Fibroblast of skin of back (primary cell): ENCODE measurements around the gene GLCE.

Source experiments
- DNase-seq: peaks from one replicate; pipeline ENCODE4 v3.0.0-alpha.2; 2013

Gene GLCE

DNA sequence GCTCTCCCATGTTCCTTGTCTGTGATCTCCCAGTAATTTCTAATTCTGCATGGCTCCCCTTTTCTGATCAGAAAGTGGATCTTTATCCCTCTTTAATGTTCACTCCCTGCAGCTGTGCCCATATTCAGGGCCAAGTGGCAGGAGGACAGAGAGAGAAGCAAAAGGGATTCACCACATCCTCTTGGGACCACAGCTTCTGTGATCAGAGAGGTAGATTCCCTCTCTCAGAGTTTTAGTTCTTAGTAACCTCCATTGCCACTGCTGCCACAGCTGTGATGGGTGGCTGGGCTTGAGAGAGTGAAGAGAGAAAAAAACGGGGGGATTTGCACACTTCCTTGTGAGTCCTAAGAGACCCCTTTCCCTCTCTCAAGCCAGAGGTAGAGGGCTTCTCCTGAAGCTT is 49.2 kb downstream of the GLCE start:
- DNase-seq: no peak

DNA sequence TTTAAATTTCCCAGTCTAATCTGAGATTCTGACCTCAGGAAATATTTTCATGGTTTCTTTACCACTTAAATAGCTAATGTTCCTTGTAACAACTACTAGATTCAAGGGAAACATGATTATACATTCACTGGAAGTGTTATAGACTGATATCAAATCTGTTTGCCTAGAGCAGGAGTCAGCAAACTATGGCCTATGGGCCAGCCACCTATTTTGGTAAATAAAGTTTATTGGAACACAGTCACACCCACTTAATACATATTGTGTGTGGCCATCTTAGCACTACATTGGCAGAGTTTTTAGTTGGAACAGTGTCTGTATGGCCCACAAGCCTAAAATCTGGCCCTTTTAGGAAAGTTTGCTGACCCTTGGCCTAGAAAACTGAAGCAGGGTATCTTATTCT is 50.1 kb downstream of the GLCE start:
- DNase-seq: no peak

DNA sequence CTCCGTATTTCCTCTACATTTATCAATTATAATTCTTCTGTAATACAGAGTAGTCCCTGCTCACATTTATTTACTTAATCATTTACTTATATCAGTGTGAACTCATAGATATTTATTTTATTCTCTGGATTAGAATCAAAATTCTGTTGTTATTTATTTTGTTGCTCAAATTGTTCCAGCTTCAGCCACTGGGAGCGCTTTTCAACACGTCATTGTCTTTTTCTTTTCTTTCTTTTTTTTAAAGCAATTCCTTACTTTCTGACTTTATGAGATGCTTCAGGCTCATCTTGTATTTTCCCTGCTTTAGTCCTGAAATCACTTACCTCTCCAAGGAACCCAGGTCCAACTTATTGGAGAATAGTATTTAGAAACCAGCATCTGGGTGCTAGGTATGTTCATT is 53.4 kb downstream of the GLCE start:
- no peak for DNase-seq

DNA sequence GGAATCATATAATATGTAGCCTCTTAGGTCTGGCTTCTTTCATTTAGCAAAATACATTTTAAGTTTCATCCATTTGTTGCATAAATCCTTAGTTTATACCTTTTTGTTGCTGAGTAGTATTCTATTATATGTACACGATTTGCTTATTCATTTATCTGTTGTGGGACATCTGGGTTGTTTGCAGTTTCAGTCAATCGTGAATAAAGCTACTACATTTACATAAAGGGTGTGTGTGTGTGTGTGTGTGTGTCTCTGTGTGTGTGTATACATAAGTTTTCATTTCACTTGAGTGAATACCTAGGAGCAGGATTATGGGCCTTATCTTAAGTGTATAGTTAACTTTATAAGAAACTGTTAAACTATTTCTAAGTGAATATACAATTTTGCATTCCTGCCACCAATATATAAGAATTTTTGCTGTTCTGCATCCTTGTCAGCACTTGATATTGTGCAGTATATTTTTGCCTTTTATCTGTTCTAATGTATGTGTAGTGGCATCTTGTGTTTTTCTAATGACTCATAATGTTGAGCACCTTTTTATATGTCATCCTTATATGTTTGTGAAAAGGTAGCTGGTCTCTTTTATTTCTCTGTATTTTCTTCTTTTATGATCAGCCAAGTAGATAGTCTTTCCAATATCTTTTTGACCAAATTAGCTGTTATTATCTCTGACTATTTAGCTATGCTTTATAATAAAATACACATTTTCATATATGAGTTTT is 55.0 kb downstream of the GLCE start:
- no peak for DNase-seq

DNA sequence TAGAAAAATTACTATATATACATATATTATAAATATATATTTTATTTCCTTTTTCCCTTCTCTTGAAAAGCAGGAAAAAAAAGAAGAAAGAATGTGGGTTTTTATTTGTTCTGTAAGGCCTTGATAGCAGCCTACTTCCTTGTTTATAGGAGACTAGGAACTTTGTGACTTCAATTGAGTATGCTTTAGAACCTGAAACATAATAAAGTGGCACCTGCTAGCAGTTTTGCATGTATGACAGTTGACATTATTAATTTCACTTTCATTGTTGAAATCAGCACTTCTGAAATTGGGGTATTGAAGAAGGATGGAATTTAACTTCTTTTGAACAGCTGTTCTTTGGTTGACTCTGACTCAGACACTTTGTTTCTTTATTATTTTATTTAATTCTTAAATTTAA is 56.9 kb downstream of the GLCE start:
- no peak for DNase-seq

DNA sequence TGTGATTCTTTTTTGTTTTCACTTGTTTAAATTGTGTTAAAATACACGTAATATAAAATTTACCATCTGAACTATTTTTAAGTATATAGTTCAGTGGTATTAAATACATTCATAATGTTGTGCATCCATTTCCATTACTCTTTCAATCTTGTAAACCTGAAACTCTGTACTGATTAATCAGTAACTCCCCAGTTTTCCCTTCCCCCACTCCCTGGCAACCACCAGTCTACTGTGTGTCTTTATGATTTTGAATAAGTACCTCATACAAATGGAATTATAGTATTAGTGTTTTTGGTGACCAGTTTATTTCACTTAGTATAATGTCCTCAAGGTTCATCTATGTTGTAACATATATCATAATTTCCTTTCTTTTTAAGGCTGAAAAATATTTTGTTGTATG is 59.3 kb downstream of the GLCE start:
- no peak for DNase-seq

DNA sequence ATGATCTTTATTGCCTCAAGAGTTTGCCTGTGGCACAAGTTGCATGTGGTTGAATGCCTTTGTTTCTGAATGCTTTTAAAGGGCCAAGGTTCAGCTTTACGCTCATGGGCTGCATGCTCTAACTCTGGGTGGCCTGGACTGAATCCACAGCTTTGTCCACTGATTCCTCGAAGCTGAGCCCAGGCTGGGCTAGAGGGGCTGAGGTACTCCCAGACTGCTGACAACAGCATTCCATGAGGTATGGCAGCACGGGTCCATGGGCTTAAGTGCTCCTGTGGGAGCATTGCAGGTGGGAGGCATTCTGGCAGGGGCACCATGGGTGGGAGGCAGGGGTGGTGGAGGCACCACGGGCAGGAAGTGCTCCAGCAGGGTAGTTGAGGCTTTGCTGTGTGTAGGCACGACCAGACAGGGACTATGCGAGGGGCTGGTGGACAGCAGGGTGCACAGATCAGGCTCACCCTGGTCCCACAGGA is 61.6 kb downstream of the GLCE start:
- no peak for DNase-seq

DNA sequence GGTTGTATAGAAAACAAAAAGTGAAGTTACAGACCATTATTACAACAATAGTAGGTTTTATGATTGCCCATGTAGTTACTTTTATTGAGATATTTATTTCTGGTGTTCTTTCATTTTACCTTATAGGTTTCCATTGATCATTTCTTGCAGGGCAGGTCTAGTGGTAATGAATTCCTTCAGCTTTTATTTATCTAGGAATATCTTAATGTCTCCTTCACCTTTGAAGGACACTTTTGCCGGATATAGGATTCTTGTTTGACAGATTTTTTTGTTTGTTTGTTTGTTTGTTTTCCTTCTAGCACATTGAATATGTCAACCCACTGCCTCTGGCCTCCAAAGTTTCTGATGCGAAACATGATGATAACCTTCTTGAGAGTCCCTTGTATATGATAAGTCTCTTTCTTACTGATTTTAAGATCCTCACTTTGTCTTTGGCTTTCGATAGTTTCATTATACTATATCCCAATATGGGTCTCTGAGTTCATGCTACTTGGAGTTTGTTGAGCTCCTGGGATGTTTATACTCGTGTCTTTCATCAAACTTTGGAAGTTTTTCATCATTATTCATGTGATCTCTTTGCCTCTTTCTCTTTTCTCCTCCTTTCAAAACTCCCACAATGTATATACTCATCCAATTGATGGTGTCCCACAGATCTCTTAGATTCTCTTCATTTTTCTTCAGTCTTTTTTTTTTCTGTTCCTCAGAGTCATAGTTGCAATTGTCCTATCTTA is 62.8 kb downstream of the GLCE start:
- no peak for DNase-seq

DNA sequence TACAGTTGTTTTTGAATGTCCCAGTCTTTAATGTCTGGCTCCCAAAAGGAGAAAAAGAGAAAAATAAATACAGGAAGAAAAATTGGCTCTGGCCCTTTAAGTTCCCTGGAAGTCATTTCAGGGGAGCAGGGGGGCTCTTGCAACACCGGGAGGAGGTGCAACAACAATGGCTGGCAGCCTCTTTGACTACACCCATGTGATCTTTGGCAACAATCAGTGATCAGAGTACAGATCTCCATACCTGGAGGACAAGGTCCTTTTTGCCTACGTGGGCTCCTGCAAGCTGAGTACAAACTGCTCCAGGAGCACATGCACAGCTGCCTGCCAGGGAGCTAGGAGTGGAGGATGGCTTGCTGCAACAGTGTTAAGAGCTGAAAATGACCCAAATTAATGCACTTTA is 63.9 kb downstream of the GLCE start:
- DNase-seq: no peak

DNA sequence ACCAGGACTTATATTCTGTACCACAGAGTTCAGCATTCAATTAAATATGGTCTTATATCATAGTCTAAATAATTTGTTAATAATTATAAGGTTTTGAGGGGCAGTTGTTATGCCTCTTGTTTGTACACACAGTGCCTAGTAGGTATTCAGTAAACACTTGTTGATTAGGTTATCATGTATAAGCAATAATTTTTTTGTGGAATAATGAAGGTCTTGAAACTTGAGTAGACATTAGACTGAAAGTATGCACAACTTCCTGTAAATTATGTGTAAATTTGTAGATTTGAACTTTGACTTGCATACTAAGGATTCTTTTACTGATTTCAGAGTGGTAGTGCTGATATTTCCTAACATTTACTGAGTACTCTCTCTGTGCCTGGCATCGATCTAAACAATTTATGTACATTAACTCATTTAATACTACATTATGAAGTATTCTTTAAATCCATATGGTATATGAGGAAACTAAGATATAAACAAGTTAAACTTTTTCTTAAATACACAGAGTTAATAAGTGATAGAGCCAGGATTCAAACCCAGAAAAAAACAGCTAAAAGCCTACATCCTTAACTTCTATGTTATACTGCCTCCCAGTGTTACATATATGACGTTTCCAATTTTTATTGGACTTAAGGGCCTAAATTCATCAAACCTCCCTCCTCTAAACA is 65.1 kb downstream of the GLCE start:
- peak; percentile 29 for DNase-seq

DNA sequence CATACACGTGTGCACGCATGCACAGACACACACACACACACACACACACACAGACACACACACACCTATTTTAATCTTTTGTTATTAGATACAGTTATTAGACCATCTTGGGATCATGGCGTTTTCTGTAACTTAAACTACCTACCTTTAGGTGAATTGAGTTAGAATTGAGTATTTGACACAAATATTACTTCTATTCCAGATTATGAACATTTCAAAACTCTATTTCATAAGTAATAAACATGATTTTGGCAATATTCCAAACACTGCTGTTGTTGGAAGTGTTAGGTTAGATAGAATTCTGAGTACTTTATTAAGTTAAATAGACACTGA is 65.6 kb downstream of the GLCE start:
- no peak for DNase-seq

DNA sequence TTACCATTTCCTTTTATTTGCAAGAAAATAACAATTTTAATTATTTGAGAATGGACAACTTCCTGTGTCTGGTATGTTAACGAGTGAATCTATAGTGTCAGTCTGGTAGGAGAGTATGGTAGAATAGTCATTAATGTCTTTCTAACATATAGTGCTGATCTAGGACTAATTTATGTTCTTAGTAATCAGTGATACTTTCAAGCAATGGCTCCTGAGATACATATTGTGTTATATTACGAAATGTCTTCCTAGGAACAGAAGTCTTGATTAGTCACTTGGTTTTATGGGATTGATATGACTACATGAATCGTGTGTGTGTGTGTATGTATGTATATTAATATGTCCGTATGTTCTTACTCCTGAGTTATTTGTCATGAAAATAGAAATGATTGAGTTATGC is 71.7 kb downstream of the GLCE start:
- no peak for DNase-seq

DNA sequence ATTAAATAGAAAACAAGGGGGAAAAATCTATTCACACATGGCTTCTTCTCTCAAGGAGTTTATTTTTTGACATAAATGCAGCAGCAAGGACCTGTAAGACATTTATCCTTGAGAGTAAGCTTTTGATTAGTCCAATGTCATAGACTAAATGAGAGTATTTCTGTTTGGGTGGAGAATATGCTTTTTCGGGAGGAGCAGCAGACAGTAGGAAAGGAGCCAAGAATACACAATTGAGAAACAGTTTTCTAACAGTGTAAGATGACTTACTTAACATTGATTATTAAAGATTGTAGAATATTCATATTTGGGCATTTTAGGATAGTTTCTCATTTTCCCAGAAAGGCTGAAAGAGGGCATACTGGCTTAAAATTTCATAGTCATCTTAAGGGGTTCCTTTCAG is 72.3 kb downstream of the GLCE start:
- no peak for DNase-seq

DNA sequence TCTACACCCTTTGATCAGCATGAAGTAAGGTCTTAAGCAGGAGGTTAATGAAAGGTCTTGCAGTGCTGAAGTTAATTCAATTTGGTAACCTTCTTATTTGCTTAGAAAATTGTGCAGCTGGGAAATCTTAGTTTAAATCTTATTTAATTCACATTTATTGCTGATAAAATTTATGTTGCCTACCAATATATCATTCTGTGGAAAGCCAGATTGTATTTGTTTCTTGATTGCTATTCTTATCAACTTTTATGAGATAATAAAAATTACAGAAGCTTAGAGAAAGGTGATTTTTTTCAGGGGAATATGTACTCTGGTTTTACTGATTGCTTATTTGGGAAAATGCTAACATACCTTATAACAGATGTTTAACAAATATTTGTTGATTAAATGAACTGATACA is 74.2 kb downstream of the GLCE start:
- no peak for DNase-seq

DNA sequence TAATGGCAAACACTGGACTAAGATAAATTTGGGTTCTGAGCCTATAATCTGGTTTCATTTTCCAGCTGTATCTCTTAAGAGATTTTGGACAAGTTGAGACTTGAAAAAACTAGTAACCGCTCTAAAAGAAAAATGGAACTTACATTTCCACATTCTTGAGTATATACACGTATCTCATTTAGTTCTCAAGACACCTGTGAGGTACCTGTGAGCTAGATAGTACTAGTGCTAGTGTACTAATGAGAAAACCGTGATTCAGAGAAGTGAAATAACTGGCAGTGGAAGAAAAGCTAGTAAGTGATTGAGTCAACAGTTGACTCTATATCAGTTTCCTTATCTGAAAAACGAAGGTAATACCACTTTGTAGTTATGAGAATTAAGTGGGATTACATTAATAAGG is 76.1 kb downstream of the GLCE start:
- no peak for DNase-seq

DNA sequence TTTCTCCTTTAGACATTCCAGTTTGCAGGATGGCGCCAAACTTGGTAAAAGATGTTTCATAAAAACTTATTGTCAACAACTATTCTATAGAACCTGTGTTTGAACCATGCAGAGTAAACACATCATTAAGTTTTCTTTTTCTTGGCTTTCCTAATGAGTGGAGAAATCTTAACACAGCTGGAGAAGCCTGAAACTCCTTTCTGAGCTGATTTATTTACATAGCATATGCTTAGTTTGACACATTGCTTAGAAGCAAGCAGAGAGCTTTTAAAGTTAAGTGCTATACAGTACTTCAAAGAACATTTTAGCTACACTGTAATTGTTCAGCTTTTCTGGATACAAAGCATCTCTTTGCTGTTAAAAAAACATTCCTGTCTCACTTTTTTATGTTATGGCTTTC is 77.3 kb downstream of the GLCE start:
- no peak for DNase-seq

DNA sequence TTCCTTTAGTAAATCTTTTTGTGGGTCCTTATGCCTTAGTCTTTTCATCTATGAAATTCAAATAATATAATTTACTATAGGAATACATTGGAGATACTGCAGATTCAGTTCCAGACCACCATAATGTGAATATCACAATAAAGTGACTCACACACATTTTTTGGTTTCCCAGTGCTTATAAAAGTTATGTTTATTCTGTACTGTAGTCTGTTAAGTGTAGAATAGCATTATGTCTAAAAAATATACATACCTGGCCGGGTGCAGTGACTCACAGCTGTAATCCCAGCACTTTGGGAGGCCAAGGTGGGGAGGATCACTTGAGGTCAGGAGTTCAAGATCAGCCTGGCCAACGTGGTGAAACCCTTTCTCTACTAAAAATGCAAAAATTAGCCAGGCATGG is 84.4 kb downstream of the GLCE start:
- DNase-seq: peak; percentile 20

DNA sequence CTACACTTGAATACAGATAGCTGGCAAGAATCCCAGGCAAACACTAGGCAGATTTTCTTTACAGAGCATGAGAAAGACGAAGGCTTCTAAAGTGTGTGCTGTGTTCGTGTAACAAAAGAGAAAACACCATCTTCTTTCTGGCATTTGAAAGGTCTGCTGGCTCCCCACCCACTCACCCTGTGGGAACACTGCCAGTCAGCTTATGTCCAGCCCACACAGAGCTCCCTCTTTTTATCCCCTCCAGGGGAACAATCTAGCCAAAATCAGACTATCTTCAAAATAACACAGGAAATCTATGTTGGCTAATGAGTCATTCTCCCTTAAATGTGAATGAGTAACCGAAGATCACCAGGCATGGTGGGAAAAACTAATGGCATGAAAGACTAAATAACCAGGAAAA is 92.7 kb downstream of the GLCE start:
- peak; percentile 92 for DNase-seq

DNA sequence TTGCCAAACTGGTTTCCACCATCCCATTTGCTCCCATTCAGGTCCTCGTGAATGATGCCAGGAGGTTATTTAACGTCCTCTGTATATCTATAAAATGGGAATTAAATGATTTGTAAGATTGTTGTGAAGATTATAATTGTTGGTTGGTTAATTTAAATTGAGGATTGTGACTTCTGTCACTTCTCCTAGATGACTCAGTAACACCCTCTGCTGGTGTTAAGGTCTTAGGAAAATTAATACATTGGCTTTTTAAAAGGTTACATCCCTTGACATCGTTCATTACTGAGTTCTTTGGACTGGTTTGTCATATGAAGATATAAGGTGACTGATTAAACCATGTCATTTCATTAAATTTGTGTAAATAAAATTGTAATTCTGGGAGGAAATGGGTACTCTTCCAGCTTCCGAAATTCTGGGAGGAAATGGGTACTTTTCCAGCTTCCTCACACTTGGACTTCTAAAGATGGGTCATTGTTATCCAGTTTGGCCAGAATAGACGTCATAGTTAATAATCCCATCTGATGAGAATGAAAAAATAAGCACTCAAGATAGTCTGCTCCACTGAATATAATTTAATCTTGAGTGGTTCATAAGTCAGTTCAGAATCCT is 105.0 kb downstream of the GLCE start:
- peak; percentile 43 for DNase-seq

DNA sequence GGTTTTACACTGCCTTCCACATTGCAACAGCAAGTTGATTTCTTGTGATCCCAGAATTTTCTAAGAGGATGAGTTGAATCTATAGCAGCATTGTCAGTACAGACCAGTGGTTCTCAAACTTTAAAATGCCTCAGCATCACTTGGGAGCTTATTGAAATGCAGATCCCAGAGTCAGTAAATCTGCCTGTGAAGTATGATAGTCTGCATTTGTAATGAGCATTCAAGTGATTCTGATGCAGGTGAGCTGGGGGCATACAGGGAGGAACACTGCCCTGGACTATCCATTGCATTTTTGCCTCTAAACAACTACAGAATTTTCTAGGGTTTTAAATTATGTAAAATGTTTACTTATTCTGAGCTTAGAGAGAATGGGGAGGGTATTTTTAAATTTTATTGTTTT is 110.8 kb downstream of the GLCE start:
- no peak for DNase-seq

DNA sequence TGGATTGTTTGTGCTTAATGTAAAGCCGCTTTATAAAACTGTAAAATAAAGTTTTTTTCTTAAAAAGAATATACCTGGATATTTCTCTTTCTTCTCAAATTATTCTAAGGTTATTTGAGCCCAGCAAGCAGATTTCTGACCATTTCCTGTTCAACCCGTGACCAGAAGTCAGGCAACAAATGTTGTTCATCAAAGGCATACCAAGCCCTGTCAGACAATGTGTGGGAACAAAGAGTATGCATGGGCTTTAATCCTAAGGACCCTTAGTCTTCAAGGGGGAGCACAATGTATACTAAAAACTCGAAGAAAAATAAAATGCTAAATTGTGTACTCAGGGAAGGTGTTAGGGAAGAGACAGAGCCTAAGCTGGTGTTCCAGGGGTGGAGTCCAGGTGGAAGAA is 111.7 kb downstream of the GLCE start:
- DNase-seq: no peak

DNA sequence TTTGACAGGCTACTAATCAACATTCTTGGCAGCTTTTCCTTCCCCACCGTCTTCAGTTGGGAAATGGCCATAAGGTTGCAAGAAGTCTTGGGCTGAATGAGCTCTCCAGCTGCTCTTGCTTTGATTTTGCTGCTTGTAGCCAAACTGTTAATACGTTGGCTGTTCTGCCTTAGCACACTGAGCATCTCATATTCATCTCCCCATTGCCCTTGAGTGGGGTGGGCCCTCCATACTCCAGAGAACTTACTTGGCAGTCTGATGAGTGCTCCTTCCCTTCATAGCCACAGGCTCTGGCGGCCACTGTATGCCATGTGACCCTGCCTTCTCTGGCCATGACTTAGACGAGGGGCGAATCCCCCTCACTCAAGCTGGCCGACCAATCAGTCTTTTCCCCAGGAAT is 112.5 kb downstream of the GLCE start:
- DNase-seq: no peak

DNA sequence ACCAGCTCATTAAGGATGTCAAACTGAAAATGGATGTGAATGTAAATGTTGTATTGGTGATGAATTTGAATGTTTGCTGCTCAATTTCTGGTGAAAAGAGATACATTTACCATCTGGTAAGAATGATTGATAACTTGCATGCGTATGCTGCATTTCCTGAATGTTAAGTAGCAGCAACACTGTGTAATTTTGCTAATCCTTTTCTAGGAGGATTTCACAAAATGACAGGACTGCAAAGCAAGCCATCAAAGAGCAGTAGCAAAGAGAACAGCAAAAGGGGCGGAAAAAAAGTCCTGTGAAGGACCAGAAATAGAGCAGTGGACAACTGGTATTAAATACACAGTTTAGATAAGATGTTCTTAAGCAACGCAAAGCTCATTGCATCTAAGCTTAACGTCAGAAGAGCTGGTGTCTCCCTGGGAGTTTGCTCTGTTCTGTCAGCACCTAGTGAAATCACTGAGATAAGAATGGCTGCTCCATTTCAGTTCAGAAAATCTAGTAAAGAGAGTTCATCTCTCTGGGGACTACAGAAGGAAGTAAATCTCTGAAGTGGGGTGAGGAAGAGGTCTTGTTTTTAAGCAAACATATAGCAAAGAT is 114.7 kb downstream of the GLCE start:
- DNase-seq: no peak
